ENCODE measurements around the gene SPSB4. TPM values are rescaled to one million over a fixed set of nuclear protein-coding genes. Genes with fewer than 3 reads are reported as not detected.

The SPSB4 gene
- total and polyA plus RNA-seq, 10 of the 15 experiments (the other 5 are each of a cell fraction or from before 2014, with no cell fraction given), result not detected

DNA sequence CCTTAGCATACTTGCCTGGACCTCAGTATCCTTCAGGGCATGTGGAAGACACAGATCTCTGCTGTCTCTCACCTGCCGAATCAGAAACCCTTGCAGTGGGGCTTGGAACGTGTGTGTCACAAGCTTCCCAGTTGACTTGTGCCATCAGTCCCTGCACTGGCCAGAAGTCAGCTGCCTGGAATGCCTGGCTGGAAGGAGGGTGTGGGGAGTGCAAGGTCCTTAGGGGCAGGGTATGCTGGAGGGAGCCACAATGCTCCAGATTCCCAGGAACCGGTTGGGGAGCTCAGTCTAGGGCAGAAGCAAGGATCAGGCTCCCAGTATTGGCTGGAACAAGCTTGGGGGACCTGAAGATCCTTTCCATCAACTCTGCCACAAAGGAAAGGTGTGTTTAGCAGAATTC is 27.1 kb downstream of the SPSB4 start:
- ChIA-PET POLR2A (no interaction called here), RAD21 (ENCODE audit: unreplicated experiment) (no interaction called here)
- no peaks in the 10 kb centered on the region for H3K36me3 ChIP-seq (ENCODE audit: control insufficient read depth in 2 of 2, insufficient read depth in 2 of 2, low read length in 1 of 2)

More for the DNA sequence above, 27.1 kb downstream of the SPSB4 start:
- no peak overlapping the region for H2AFZ ChIP-seq (ENCODE audit: control insufficient read depth, low read depth, low read length)
- no peak for FAIRE-seq
- H4K20me1 ChIP-seq (ENCODE audit: control insufficient read depth, insufficient read depth), result no peaks in the 10 kb centered on the region; the same call in 1 of the 2 replicates
- H3K9me3 ChIP-seq (replicated peaks; ENCODE audit: control insufficient read depth, insufficient read depth, low read length), result no peaks in the 10 kb centered on the region
- no peak overlapping the region for H3K27ac ChIP-seq (ENCODE audit: control insufficient read depth, insufficient read depth)
- H3K9ac ChIP-seq (ENCODE audit: control insufficient read depth, insufficient read depth, low read length), result no peak overlapping the region
- 12% methylated on average over 3 of the region's 3 CpGs for WGBS (ENCODE audit: insufficient coverage, insufficient replicate concordance, low lambda C conversion rate, missing lambda C conversion rate)
- no peak for ATAC-seq
- peaks cover 0 to 5% of the 10 kb centered on the region in 2 experiments; a peak in 2 of 4 replicates for H3K27me3 ChIP-seq (replicated peaks in 1 of 2; ENCODE audit: control insufficient read depth in 2 of 2, insufficient read depth in 2 of 2, low read length in 1 of 2)
- in situ Hi-C loops (cut with MboI), result no loop called here
- ChIA-PET SMC1A (ENCODE audit: uncharacterized antibody, unreplicated experiment) (no interaction called here), CTCF (interaction anchor here (0.9 to 1.5 kb wide), 3 partner anchors 11 to 169 kb away, joined by 3 read pairs; no protein-coding TSS in a partner anchor)
- H3K4me3 ChIP-seq, result no peak overlapping the region
- intact Hi-C loops (cut with micrococcal nuclease; ENCODE audit: unreplicated experiment), result no loop called here
- no peaks in the 10 kb centered on the region for H3K4me1 ChIP-seq (ENCODE audit: control insufficient read depth, insufficient read depth, low read length)
- no TSS peak for BruUV-seq (replicated peaks)
- no peak for DNase-seq (ENCODE audit: low read depth, low spot score)
- no peak overlapping the region for H3K4me2 ChIP-seq (ENCODE audit: control insufficient read depth, insufficient read depth)
- TF ChIP-seq, protein P1, sequence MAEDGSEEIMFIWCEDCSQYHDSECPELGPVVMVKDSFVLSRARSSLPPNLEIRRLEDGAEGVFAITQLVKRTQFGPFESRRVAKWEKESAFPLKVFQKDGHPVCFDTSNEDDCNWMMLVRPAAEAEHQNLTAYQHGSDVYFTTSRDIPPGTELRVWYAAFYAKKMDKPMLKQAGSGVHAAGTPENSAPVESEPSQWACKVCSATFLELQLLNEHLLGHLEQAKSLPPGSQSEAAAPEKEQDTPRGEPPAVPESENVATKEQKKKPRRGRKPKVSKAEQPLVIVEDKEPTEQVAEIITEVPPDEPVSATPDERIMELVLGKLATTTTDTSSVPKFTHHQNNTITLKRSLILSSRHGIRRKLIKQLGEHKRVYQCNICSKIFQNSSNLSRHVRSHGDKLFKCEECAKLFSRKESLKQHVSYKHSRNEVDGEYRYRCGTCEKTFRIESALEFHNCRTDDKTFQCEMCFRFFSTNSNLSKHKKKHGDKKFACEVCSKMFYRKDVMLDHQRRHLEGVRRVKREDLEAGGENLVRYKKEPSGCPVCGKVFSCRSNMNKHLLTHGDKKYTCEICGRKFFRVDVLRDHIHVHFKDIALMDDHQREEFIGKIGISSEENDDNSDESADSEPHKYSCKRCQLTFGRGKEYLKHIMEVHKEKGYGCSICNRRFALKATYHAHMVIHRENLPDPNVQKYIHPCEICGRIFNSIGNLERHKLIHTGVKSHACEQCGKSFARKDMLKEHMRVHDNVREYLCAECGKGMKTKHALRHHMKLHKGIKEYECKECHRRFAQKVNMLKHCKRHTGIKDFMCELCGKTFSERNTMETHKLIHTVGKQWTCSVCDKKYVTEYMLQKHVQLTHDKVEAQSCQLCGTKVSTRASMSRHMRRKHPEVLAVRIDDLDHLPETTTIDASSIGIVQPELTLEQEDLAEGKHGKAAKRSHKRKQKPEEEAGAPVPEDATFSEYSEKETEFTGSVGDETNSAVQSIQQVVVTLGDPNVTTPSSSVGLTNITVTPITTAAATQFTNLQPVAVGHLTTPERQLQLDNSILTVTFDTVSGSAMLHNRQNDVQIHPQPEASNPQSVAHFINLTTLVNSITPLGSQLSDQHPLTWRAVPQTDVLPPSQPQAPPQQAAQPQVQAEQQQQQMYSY (CRISPR knock-in tag; IDR thresholded peaks at IDR 0.05), result no peak
- no peak for TF ChIP-seq NR2C2 (IDR thresholded peaks at IDR 0.05; ENCODE audit: borderline replicate concordance, control insufficient read depth, insufficient read length, low read depth)
- no peak for TF ChIP-seq BHLHE40 (IDR thresholded peaks at IDR 0.05; ENCODE audit: borderline replicate concordance in 1 of 2, low read depth in 2 of 2, low read length in 1 of 2)
- TF ChIP-seq, protein P2, sequence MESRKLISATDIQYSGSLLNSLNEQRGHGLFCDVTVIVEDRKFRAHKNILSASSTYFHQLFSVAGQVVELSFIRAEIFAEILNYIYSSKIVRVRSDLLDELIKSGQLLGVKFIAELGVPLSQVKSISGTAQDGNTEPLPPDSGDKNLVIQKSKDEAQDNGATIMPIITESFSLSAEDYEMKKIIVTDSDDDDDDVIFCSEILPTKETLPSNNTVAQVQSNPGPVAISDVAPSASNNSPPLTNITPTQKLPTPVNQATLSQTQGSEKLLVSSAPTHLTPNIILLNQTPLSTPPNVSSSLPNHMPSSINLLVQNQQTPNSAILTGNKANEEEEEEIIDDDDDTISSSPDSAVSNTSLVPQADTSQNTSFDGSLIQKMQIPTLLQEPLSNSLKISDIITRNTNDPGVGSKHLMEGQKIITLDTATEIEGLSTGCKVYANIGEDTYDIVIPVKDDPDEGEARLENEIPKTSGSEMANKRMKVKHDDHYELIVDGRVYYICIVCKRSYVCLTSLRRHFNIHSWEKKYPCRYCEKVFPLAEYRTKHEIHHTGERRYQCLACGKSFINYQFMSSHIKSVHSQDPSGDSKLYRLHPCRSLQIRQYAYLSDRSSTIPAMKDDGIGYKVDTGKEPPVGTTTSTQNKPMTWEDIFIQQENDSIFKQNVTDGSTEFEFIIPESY (IDR thresholded peaks at IDR 0.05), result no peak
- no peak for TF ChIP-seq NFYA (IDR thresholded peaks at IDR 0.05; ENCODE audit: borderline replicate concordance, low read depth, low read length)
- no peak for TF ChIP-seq JUND (IDR thresholded peaks at IDR 0.05; ENCODE audit: low read depth, low read length)
- TF ChIP-seq, protein P3, sequence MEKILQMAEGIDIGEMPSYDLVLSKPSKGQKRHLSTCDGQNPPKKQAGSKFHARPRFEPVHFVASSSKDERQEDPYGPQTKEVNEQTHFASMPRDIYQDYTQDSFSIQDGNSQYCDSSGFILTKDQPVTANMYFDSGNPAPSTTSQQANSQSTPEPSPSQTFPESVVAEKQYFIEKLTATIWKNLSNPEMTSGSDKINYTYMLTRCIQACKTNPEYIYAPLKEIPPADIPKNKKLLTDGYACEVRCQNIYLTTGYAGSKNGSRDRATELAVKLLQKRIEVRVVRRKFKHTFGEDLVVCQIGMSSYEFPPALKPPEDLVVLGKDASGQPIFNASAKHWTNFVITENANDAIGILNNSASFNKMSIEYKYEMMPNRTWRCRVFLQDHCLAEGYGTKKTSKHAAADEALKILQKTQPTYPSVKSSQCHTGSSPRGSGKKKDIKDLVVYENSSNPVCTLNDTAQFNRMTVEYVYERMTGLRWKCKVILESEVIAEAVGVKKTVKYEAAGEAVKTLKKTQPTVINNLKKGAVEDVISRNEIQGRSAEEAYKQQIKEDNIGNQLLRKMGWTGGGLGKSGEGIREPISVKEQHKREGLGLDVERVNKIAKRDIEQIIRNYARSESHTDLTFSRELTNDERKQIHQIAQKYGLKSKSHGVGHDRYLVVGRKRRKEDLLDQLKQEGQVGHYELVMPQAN (conservative IDR thresholded peaks at IDR 0.05), result no peak
- TF ChIP-seq RAD51 (IDR thresholded peaks at IDR 0.05), result no peak
- TF ChIP-seq SRF (IDR thresholded peaks at IDR 0.05; ENCODE audit: low read depth in 2 of 2, low read length in 2 of 2), result no peak
- no peak for TF ChIP-seq IKZF2 (IDR thresholded peaks at IDR 0.05)
- TF ChIP-seq NR2F1 (conservative IDR thresholded peaks at IDR 0.05), result no peak
- TF ChIP-seq RCOR1 (conservative IDR thresholded peaks at IDR 0.05; ENCODE audit: low read depth, low read length), result no peak
- no peak for TF ChIP-seq STAT1 (conservative IDR thresholded peaks at IDR 0.05)
- H3K79me2 ChIP-seq (ENCODE audit: control insufficient read depth, insufficient read depth, low read length), result no peaks in the 10 kb centered on the region

All from GM12878 (cell line).